Thyroid gland (tissue), 4 donors: ENCODE measurements around the gene SNAPC3.

ENCODE experiments used
- CTCF ChIP-seq, 6 experiments: fragments of 200-600 bp in 3 of 6; fragments of 450-650 bp in 3 of 6; sonication (generic) in 3 of 6; IDR thresholded peaks; one replicate each; pipeline ENCODE4 v1.5.1; 2016 to 2019; ENCODE audit warnings: antibody characterized with exemption in 6 of 6, mild to moderate bottlenecking in 2 of 6, inconsistent platforms in 1 of 6, moderate library complexity in 1 of 6
- POLR2A ChIP-seq, 2 donors: fragments of 450-650 bp; IDR thresholded peaks; one replicate each; pipeline ENCODE4 v1.6.1; 2017; ENCODE audit warnings: antibody characterized with exemption in 2 of 2, mild to moderate bottlenecking in 2 of 2, moderate library complexity in 1 of 2

GRCh38 chr9:15374825-15375224 is 47.9 kb upstream of the SNAPC3 start:
- TF ChIP-seq CTCF (IDR thresholded peaks at IDR 0.05) (no peak), POLR2A (IDR thresholded peaks at IDR 0.05) (no peak)
